DMS 273 (cell line): ENCODE data around the gene CCNA1.

Experiments
- DNase-seq: peaks from one replicate; lab custom pipeline; 2025; ENCODE audit not compliant: unreplicated experiment; lab: John Stamatoyannopoulos, UW

The CCNA1 gene

GRCh38 chr13:36453516-36453915 lies 21.2 kb downstream of the CCNA1 start:
- peak; percentile 28 for DNase-seq

- no peak for DNase-seq
Measured at GRCh38 chr13:36454121-36454520, 21.8 kb downstream of the CCNA1 start.

- no peak for DNase-seq
Measured at GRCh38 chr13:36454987-36455386, 22.7 kb downstream of the CCNA1 start.

GRCh38 chr13:36456577-36456976 lies 24.3 kb downstream of the CCNA1 start:
- DNase-seq: no peak

GRCh38 chr13:36461506-36461905 lies 29.2 kb downstream of the CCNA1 start:
- no peak for DNase-seq

- peak; percentile 10 for DNase-seq
Measured at GRCh38 chr13:36475468-36475867, 43.2 kb downstream of the CCNA1 start.

- no peak for DNase-seq
Measured at GRCh38 chr13:36476661-36477060, 44.4 kb downstream of the CCNA1 start.

GRCh38 chr13:36480726-36481427 lies 48.6 kb downstream of the CCNA1 start:
- no peak for DNase-seq

- DNase-seq: no peak
Measured at GRCh38 chr13:36490055-36490454, 57.8 kb downstream of the CCNA1 start.
